Hematopoietic multipotent progenitor cell treated with erythropoietin and hydrocortisone succinate and interleukin-3 and kit ligand, for 6 days (in vitro differentiated cells): ENCODE measurements around the gene KIFC3.
"Not testable (repeated sequence)": the region's sequence is repeated elsewhere in the genome, so short reads cannot be mapped to it uniquely, and the experiment has no call there.

Experiments used
- DNase-seq: peaks from one replicate; pipeline ENCODE4 v3.0.0-alpha.2; 2015

The KIFC3 gene

GRCh38 chr16:57784334-57784733, 18.0 kb downstream of the KIFC3 start:
- no peak for DNase-seq

GRCh38 chr16:57783883-57784282, 18.4 kb downstream of the KIFC3 start:
- DNase-seq: no peak

GRCh38 chr16:57783116-57783515, 19.2 kb downstream of the KIFC3 start:
- DNase-seq: no peak

GRCh38 chr16:57782607-57783055, 19.7 kb downstream of the KIFC3 start:
- DNase-seq: not testable (repeated sequence)

GRCh38 chr16:57781741-57782606, 20.3 kb downstream of the KIFC3 start:
- no peak for DNase-seq

GRCh38 chr16:57781349-57781740, 20.9 kb downstream of the KIFC3 start:
- DNase-seq: no peak

- DNase-seq: peak; percentile 61
Observed at GRCh38 chr16:57779836-57780235, 22.5 kb downstream of the KIFC3 start.

- no peak for DNase-seq
Observed at GRCh38 chr16:57778658-57779057, 23.6 kb downstream of the KIFC3 start.

- no peak for DNase-seq
Observed at GRCh38 chr16:57775661-57776469, 26.4 kb downstream of the KIFC3 start.

- no peak for DNase-seq
Observed at GRCh38 chr16:57774705-57775285, 27.5 kb downstream of the KIFC3 start.

- no peak for DNase-seq
Observed at GRCh38 chr16:57773655-57774295, 28.5 kb downstream of the KIFC3 start.

GRCh38 chr16:57773019-57773418, 29.3 kb downstream of the KIFC3 start:
- no peak for DNase-seq

GRCh38 chr16:57771141-57771785, 31.0 kb downstream of the KIFC3 start:
- DNase-seq: no peak

- no peak for DNase-seq
Observed at GRCh38 chr16:57770361-57770760, 31.9 kb downstream of the KIFC3 start.

- DNase-seq: no peak
Observed at GRCh38 chr16:57769541-57770145, 32.6 kb downstream of the KIFC3 start.

- DNase-seq: no peak
Observed at GRCh38 chr16:57766714-57767348, 35.5 kb downstream of the KIFC3 start.

GRCh38 chr16:57765160-57765728, 37.0 kb downstream of the KIFC3 start:
- no peak for DNase-seq

- peak; percentile 77 for DNase-seq
Observed at GRCh38 chr16:57764341-57765159, 37.7 kb downstream of the KIFC3 start.

GRCh38 chr16:57764006-57764340, 38.3 kb downstream of the KIFC3 start:
- no peak for DNase-seq

- DNase-seq: no peak
Observed at GRCh38 chr16:57763285-57764005, 38.8 kb downstream of the KIFC3 start.
